H1 (cell line): ENCODE measurements around the gene PLXDC2.

Source experiments
- JUN ChIP-seq: IDR thresholded peaks from 2 replicates; pipeline ENCODE4 v1.6.1; 2011; ENCODE audit warnings: low read depth, mild to moderate bottlenecking, improper control_type of control experiment, low read length
- SUZ12 ChIP-seq: fragments of 200-600 bp; sonication (generic); IDR thresholded peaks from 2 replicates; pipeline ENCODE4 v1.6.1; 2012; ENCODE audit warnings: mild to moderate bottlenecking, inconsistent platforms, low read length, moderate library complexity, mixed read lengths

DNA sequence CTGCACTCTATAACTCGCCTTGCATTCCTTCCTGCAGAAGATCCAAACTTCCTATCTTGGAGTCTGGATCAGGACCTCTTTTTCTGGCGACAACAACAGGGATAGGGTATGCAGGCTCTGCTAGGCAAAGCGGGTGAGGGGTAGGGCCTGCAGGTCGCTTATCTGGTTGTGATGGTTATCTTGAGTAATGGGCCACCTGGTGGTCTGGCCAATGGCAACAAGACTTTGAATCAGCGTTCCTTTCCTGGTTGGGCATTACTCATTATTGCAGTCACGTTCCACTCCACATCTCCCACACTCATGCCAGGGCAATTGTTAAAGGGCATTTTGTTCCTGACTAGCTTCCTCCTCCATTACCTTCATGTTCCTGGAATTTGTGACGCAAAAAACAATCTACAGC, 48.4 kb upstream of the PLXDC2 start:
- no peak for TF ChIP-seq SUZ12
- TF ChIP-seq JUN = no peak
